K562 (cell line): ENCODE results near the gene LRP1. TPM values are rescaled to one million over a fixed set of nuclear protein-coding genes. Genes with fewer than 3 reads are reported as not detected.

Source experiments
- RBBP5 ChIP-seq: fragments of 200-600 bp; sonication (generic); IDR thresholded peaks from 2 replicates; pipeline ENCODE4 v1.6.1; 2012; ENCODE audit warnings: borderline replicate concordance, mild to moderate bottlenecking, low read length, control low read depth, inconsistent platforms; ENCODE audit not compliant: insufficient read depth, poor library complexity, severe bottlenecking
- polyA plus RNA-seq, 8 experiments: library from polyadenylated mRNA; depleted of rRNA in 4 of 8; stranded (reverse) in 5 of 8; unstranded in 3 of 8; fragments of >200 nt; fragmentation: Nextera tagmentation in 2 of 8; fragmentation: Illumina TruSeq in 1 of 8; extraction: Ambion mirVana in 2 of 8; extraction: Trizol in 1 of 8; gene quantifications; 2 replicates each; pipeline versions ENCODE4 v1.2.1 to v1.2.3, GENCODE V29; 2011 to 2014; ENCODE audit warnings: inconsistent platforms in 1 of 8, missing spikeins in 1 of 8
- total RNA-seq, 7 experiments: library from RNA; depleted of rRNA in 6 of 7; stranded (reverse); fragments of >200 nt in 6 of 7; fragmentation: Illumina TruSeq in 2 of 7; extraction: Trizol in 2 of 7; gene quantifications; 2 replicates each; pipeline versions ENCODE4 v1.2.1 to v1.2.3, GENCODE V29; 2011 to 2021; ENCODE audit warnings: low replicate concordance in 1 of 7
- TF ChIP-seq, protein P1 (sequence below): sonication (generic); formaldehyde crosslinking; IDR thresholded peaks from 2 replicates; pipeline ENCODE4 v1.9.0; 2022; ENCODE audit warnings: mild to moderate bottlenecking, missing genetic modification reagents
- TF ChIP-seq, protein P2 (sequence below): fragments of 250-450 bp; sonication (Bioruptor Pico); IDR thresholded peaks from 2 replicates; pipeline ENCODE4 v1.9.0; 2021; ENCODE audit warnings: mild to moderate bottlenecking, inconsistent platforms
- TF ChIP-seq, protein P3 (sequence below): sonication (generic); formaldehyde crosslinking; IDR thresholded peaks from 2 replicates; pipeline ENCODE4 v1.8.0; 2022; ENCODE audit warnings: mild to moderate bottlenecking, missing genetic modification reagents
- TF ChIP-seq, protein P4 (sequence below), 2 experiments: fragments of 450-650 bp in 1 of 2; IDR thresholded peaks; 2 replicates each; pipeline ENCODE4 v1.6.1; 2011 to 2017; ENCODE audit warnings: low read depth in 2 of 2, antibody characterized with exemption in 1 of 2, borderline replicate concordance in 1 of 2, low read length in 1 of 2, mild to moderate bottlenecking in 1 of 2, mixed read lengths in 1 of 2; ENCODE audit not compliant: control insufficient read depth in 1 of 2

LRP1 gene
- total and polyA plus RNA-seq, 9 of the 15 experiments (the other 6 are each of a cell fraction or from before 2014, with no cell fraction given), result 0.04 to 0.64 (median 0.19) TPM; not detected in 2

DNA sequence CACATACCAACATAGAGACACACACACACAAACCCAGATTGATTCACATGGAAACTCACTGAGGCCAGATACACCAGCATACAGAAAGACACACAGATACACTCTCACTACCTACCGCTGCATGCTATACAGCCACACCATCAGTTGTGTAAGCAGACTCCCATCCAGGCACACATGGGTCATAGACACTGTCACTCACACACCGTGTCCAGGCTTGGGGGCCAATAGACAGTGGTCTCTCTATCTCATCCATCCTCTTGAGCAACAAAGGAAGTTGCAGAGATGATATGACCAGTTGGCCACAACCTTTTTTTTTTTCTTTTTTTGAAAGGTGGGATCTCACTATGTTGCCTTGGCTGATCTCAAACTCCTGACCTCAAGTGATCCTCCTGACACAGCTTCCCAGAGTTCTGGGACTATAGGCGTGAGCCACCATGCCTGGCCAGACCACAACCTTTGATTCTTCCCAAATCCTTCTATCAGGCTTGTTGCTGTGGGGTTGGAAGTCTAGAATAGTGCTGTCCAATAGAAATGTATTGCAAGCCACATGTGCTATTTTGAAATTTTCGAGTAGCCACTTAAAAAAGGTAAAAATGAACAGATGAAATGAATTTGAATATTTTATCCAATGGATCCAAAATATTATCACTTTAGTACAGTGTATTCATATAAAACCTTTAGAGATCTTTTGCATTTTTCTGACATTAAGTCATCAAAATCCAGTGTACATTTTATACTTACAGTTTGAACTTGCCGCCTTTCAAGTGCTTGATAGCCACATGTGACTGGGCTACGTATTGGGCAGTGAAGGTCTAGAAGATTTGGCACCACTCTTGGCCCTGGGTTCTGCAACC, 11.7 kb downstream of the LRP1 start (continued):
- TF ChIP-seq, protein P1, sequence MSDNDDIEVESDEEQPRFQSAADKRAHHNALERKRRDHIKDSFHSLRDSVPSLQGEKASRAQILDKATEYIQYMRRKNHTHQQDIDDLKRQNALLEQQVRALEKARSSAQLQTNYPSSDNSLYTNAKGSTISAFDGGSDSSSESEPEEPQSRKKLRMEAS, result no peak
- TF ChIP-seq, protein P2, sequence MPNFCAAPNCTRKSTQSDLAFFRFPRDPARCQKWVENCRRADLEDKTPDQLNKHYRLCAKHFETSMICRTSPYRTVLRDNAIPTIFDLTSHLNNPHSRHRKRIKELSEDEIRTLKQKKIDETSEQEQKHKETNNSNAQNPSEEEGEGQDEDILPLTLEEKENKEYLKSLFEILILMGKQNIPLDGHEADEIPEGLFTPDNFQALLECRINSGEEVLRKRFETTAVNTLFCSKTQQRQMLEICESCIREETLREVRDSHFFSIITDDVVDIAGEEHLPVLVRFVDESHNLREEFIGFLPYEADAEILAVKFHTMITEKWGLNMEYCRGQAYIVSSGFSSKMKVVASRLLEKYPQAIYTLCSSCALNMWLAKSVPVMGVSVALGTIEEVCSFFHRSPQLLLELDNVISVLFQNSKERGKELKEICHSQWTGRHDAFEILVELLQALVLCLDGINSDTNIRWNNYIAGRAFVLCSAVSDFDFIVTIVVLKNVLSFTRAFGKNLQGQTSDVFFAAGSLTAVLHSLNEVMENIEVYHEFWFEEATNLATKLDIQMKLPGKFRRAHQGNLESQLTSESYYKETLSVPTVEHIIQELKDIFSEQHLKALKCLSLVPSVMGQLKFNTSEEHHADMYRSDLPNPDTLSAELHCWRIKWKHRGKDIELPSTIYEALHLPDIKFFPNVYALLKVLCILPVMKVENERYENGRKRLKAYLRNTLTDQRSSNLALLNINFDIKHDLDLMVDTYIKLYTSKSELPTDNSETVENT, result no peak
- TF ChIP-seq, protein P3, sequence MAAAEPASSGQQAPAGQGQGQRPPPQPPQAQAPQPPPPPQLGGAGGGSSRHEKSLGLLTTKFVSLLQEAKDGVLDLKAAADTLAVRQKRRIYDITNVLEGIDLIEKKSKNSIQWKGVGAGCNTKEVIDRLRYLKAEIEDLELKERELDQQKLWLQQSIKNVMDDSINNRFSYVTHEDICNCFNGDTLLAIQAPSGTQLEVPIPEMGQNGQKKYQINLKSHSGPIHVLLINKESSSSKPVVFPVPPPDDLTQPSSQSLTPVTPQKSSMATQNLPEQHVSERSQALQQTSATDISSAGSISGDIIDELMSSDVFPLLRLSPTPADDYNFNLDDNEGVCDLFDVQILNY (CRISPR knock-in tag), result no peak
- TF ChIP-seq, protein P4, sequence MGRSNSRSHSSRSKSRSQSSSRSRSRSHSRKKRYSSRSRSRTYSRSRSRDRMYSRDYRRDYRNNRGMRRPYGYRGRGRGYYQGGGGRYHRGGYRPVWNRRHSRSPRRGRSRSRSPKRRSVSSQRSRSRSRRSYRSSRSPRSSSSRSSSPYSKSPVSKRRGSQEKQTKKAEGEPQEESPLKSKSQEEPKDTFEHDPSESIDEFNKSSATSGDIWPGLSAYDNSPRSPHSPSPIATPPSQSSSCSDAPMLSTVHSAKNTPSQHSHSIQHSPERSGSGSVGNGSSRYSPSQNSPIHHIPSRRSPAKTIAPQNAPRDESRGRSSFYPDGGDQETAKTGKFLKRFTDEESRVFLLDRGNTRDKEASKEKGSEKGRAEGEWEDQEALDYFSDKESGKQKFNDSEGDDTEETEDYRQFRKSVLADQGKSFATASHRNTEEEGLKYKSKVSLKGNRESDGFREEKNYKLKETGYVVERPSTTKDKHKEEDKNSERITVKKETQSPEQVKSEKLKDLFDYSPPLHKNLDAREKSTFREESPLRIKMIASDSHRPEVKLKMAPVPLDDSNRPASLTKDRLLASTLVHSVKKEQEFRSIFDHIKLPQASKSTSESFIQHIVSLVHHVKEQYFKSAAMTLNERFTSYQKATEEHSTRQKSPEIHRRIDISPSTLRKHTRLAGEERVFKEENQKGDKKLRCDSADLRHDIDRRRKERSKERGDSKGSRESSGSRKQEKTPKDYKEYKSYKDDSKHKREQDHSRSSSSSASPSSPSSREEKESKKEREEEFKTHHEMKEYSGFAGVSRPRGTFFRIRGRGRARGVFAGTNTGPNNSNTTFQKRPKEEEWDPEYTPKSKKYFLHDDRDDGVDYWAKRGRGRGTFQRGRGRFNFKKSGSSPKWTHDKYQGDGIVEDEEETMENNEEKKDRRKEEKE (IDR thresholded peaks at IDR 0.05; ENCODE audit: borderline replicate concordance in 1 of 2, control insufficient read depth in 1 of 2, low read depth in 2 of 2, low read length in 1 of 2), result no peak
- no peak for TF ChIP-seq RBBP5
